ENCODE results near the gene FOXK1. TPM values are rescaled to one million over a fixed set of nuclear protein-coding genes. Genes with fewer than 3 reads are reported as not detected.

Gene FOXK1
- total RNA-seq, 2 experiments from 2014 or later: 35.0 to 35.4 TPM

GRCh38 chr7:4768597-4769569 lies 86.8 kb downstream of the FOXK1 start:
- Mint-ChIP-seq H3K36me3 (ENCODE audit: low read depth) (peaks cover 2% of the 10 kb centered on the region), H3K27me3 (ENCODE audit: low read depth) (no peaks in the 10 kb centered on the region), H3K4me3 (no peak overlapping the region), H3K4me1 (ENCODE audit: low read depth) (peaks cover 9% of the 10 kb centered on the region), H3K9me3 (no peaks in the 10 kb centered on the region), H3K27ac (no peak overlapping the region)
- intact Hi-C loops (cut with micrococcal nuclease): no loop called here
- CTCF ChIA-PET: interaction anchor here (0.7 kb wide), 1 partner anchor 156 kb away, joined by 4 read pairs; no protein-coding TSS in a partner anchor
- DNase-seq: no peak

- intact Hi-C loops (cut with micrococcal nuclease): no loop called here
- no peak for DNase-seq
- H3K4me3 Mint-ChIP-seq: no peak overlapping the region
- CTCF ChIA-PET: interaction anchor here (0.7 kb wide), 1 partner anchor 157 kb away, joined by 4 read pairs; no protein-coding TSS in a partner anchor
- H3K27me3 Mint-ChIP-seq (ENCODE audit: low read depth): no peaks in the 10 kb centered on the region
- H3K9me3 Mint-ChIP-seq: no peaks in the 10 kb centered on the region
- peaks cover 18% of the 10 kb centered on the region for H3K4me1 Mint-ChIP-seq (ENCODE audit: low read depth)
- H3K27ac Mint-ChIP-seq: no peak overlapping the region
- H3K36me3 Mint-ChIP-seq (ENCODE audit: low read depth): peaks cover 2% of the 10 kb centered on the region
Observed at GRCh38 chr7:4769761-4770160, 87.7 kb downstream of the FOXK1 start.

GRCh38 chr7:4770886-4771285 lies 88.8 kb downstream of the FOXK1 start:
- no peaks in the 10 kb centered on the region for H3K9me3 Mint-ChIP-seq
- intact Hi-C loops (cut with micrococcal nuclease): no loop called here
- CTCF ChIA-PET: no interaction called here
- no peak overlapping the region for H3K27ac Mint-ChIP-seq
- H3K27me3 Mint-ChIP-seq (ENCODE audit: low read depth): no peaks in the 10 kb centered on the region
- H3K36me3 Mint-ChIP-seq (ENCODE audit: low read depth): peaks cover 1% of the 10 kb centered on the region
- peaks cover 26% of the 10 kb centered on the region for H3K4me1 Mint-ChIP-seq (ENCODE audit: low read depth)
- no peak overlapping the region for H3K4me3 Mint-ChIP-seq
- DNase-seq: no peak

- intact Hi-C loops (cut with micrococcal nuclease): no loop called here
- no peaks in the 10 kb centered on the region for H3K9me3 Mint-ChIP-seq
- CTCF ChIA-PET: no interaction called here
Observed at GRCh38 chr7:4771737-4772136, 89.6 kb downstream of the FOXK1 start.

GRCh38 chr7:4772306-4772705 lies 90.2 kb downstream of the FOXK1 start:
- no peak for DNase-seq
- H3K9me3 Mint-ChIP-seq: no peaks in the 10 kb centered on the region
- H3K36me3 Mint-ChIP-seq (ENCODE audit: low read depth): peaks cover 4% of the 10 kb centered on the region
- H3K4me1 Mint-ChIP-seq (ENCODE audit: low read depth): peaks cover 36% of the 10 kb centered on the region
- no peaks in the 10 kb centered on the region for H3K27me3 Mint-ChIP-seq (ENCODE audit: low read depth)
- intact Hi-C loops (cut with micrococcal nuclease): no loop called here
- no peak overlapping the region for H3K4me3 Mint-ChIP-seq
- H3K27ac Mint-ChIP-seq: no peak overlapping the region
- CTCF ChIA-PET: no interaction called here

More at GRCh38 chr7:4771737-4772136, 89.6 kb downstream of the FOXK1 start:
- Mint-ChIP-seq H3K4me1 (ENCODE audit: low read depth) (peaks cover 32% of the 10 kb centered on the region), H3K4me3 (no peak overlapping the region), H3K36me3 (ENCODE audit: low read depth) (peaks cover 1% of the 10 kb centered on the region), H3K27ac (no peak overlapping the region), H3K27me3 (ENCODE audit: low read depth) (no peaks in the 10 kb centered on the region)
- DNase-seq: no peak

GRCh38 chr7:4774007-4774406 lies 91.9 kb downstream of the FOXK1 start:
- no peaks in the 10 kb centered on the region for H3K9me3 Mint-ChIP-seq
- peaks cover 44% of the 10 kb centered on the region for H3K4me1 Mint-ChIP-seq (ENCODE audit: low read depth)
- intact Hi-C loops (cut with micrococcal nuclease): loop anchor here (2.0 kb wide), 1 partner anchor 35 kb away; no protein-coding TSS in a partner anchor
- peaks cover 7% of the 10 kb centered on the region for H3K36me3 Mint-ChIP-seq (ENCODE audit: low read depth)
- DNase-seq: no peak
- peak overlapping the region; percentile 93 for H3K27ac Mint-ChIP-seq
- H3K4me3 Mint-ChIP-seq: peak overlapping the region; percentile 98
- CTCF ChIA-PET: no interaction called here
- H3K27me3 Mint-ChIP-seq (ENCODE audit: low read depth): no peaks in the 10 kb centered on the region

- intact Hi-C loops (cut with micrococcal nuclease): loop anchor here (1.0 to 2.0 kb wide), 4 partner anchors 36 to 133 kb away; partner anchors contain the start of gene RADIL
- Mint-ChIP-seq H3K4me1 (ENCODE audit: low read depth) (peaks cover 42% of the 10 kb centered on the region), H3K36me3 (ENCODE audit: low read depth) (peaks cover 7% of the 10 kb centered on the region), H3K27me3 (ENCODE audit: low read depth) (no peaks in the 10 kb centered on the region), H3K4me3 (peak overlapping the region; percentile 98), H3K9me3 (no peaks in the 10 kb centered on the region), H3K27ac (peak overlapping the region; percentile 93)
- CTCF ChIA-PET: interaction anchor here (1.0 to 2.1 kb wide), 5 partner anchors 18 to 133 kb away, joined by 3 to 7 read pairs (median 3); no protein-coding TSS in a partner anchor
- DNase-seq: peak; percentile 45
Observed at GRCh38 chr7:4774658-4775249, 92.7 kb downstream of the FOXK1 start.

- intact Hi-C loops (cut with micrococcal nuclease): loop anchor here (1.0 to 2.0 kb wide), 4 partner anchors 37 to 134 kb away; partner anchors contain the start of gene RADIL
- CTCF ChIA-PET: interaction anchor here (1.0 to 2.1 kb wide), 8 partner anchors 16 to 198 kb away, joined by 3 to 7 read pairs (median 3); no protein-coding TSS in a partner anchor
- H3K4me1 Mint-ChIP-seq (ENCODE audit: low read depth): peaks cover 40% of the 10 kb centered on the region
- peak within 1 kb of the TSS; percentile 93 for H3K27ac Mint-ChIP-seq
- DNase-seq: peak; percentile 94
- peak within 1 kb of the TSS; percentile 98 for H3K4me3 Mint-ChIP-seq
- H3K27me3 Mint-ChIP-seq (ENCODE audit: low read depth): no peaks in the 10 kb centered on the region
- H3K9me3 Mint-ChIP-seq: no peaks in the 10 kb centered on the region
- H3K36me3 Mint-ChIP-seq (ENCODE audit: low read depth): peaks cover 7% of the 10 kb centered on the region
Observed at GRCh38 chr7:4775250-4775847, 93.3 kb downstream of the FOXK1 start, which contains the start of gene AP5Z1. Gene AP5Z1 (plus strand): TSS chr7:4775623. CDS start chr7:4775716, 93 bp downstream.

- CTCF ChIA-PET: interaction anchor here (1.0 to 2.1 kb wide), 9 partner anchors 16 to 198 kb away, joined by 3 to 7 read pairs (median 3); no protein-coding TSS in a partner anchor
- peaks cover 7% of the 10 kb centered on the region for H3K36me3 Mint-ChIP-seq (ENCODE audit: low read depth)
- H3K4me3 Mint-ChIP-seq: peak overlapping the region; percentile 98
- peaks cover 40% of the 10 kb centered on the region for H3K4me1 Mint-ChIP-seq (ENCODE audit: low read depth)
- intact Hi-C loops (cut with micrococcal nuclease): loop anchor here (1.0 to 2.0 kb wide), 4 partner anchors 37 to 135 kb away; partner anchors contain the start of gene RADIL
- no peaks in the 10 kb centered on the region for H3K27me3 Mint-ChIP-seq (ENCODE audit: low read depth)
- no peaks in the 10 kb centered on the region for H3K9me3 Mint-ChIP-seq
- peak; percentile 60 for DNase-seq
- peak overlapping the region; percentile 93 for H3K27ac Mint-ChIP-seq
Observed at GRCh38 chr7:4775848-4776623, 93.9 kb downstream of the FOXK1 start.

GRCh38 chr7:4779118-4779517 lies 97.0 kb downstream of the FOXK1 start:
- Mint-ChIP-seq H3K4me3 (no peak overlapping the region), H3K36me3 (ENCODE audit: low read depth) (peaks cover 7% of the 10 kb centered on the region), H3K4me1 (ENCODE audit: low read depth) (peaks cover 34% of the 10 kb centered on the region), H3K9me3 (no peaks in the 10 kb centered on the region), H3K27ac (no peak overlapping the region), H3K27me3 (ENCODE audit: low read depth) (no peaks in the 10 kb centered on the region)
- CTCF ChIA-PET: no interaction called here
- intact Hi-C loops (cut with micrococcal nuclease): no loop called here
- DNase-seq: no peak

GRCh38 chr7:4781366-4782069 lies 99.4 kb downstream of the FOXK1 start:
- H3K27me3 Mint-ChIP-seq (ENCODE audit: low read depth): no peaks in the 10 kb centered on the region
- no peaks in the 10 kb centered on the region for H3K9me3 Mint-ChIP-seq
- no peak overlapping the region for H3K4me3 Mint-ChIP-seq
- H3K27ac Mint-ChIP-seq: no peak overlapping the region
- peaks cover 16% of the 10 kb centered on the region for H3K4me1 Mint-ChIP-seq (ENCODE audit: low read depth)
- intact Hi-C loops (cut with micrococcal nuclease): no loop called here
- H3K36me3 Mint-ChIP-seq (ENCODE audit: low read depth): peaks cover 5% of the 10 kb centered on the region
- DNase-seq: no peak
- CTCF ChIA-PET: interaction anchor here (0.7 kb wide), 1 partner anchor 51 kb away, joined by 3 read pairs; no protein-coding TSS in a partner anchor

All from activated naive CD4-positive, alpha-beta T cell treated with anti-CD3 and anti-CD28 coated beads for 36 hours (primary cell).